ENCODE results near the gene CELSR1. TPM values are rescaled to one million over a fixed set of nuclear protein-coding genes. Genes with fewer than 3 reads are reported as not detected.

Gene CELSR1
- total and polyA plus RNA-seq, 2 of the 13 experiments (the other 11 are each of a cell fraction or from before 2014, with no cell fraction given) = 0.78 to 1.8 TPM

DNA sequence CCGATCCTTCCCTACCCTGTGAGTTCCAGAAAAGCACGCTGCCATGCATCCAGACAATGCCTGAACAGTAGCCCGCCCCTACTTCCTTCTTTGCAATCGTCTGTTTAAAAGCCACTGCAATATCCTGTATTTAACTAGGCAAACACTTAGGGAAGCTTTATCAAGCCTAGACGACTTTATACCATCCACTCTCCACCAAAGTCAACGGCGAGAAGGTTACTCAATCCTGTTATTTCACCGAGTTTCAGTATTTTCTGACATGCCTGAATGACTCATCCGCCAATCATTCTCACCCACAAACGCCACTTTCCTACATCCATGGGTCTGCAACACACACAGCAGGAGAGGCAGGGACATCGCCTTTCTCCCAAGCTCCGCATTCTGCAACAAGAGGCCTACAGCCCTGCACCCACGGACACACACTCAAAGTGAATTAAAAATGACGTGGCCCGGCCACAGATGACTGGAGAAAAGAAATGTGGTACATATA, 9.3 kb downstream of the CELSR1 start (continued):
- TF ChIP-seq GFI1 (CRISPR knock-in tag; IDR thresholded peaks at IDR 0.05; ENCODE audit: borderline replicate concordance) (no peak), KAT8 (CRISPR knock-in tag; IDR thresholded peaks at IDR 0.05) (0 out of 2 replicates have a peak, but pooled peaks have one; percentile 27), ZNF878 (CRISPR knock-in tag; IDR thresholded peaks at IDR 0.05) (no peak), CBX5 (CRISPR knock-in tag; IDR thresholded peaks at IDR 0.05; ENCODE audit: borderline replicate concordance) (0 out of 2 replicates have a peak, but pooled peaks have one; percentile 64), ZNF674 (CRISPR knock-in tag; IDR thresholded peaks at IDR 0.05; ENCODE audit: low read depth) (no peak), FOSL2 (CRISPR knock-in tag; IDR thresholded peaks at IDR 0.05) (peak; percentile 100), KDM3A (CRISPR knock-in tag; IDR thresholded peaks at IDR 0.05; ENCODE audit: low read depth) (peak; percentile 35; the same call in 1 of the 2 replicates), HOMEZ (CRISPR knock-in tag; IDR thresholded peaks at IDR 0.05; ENCODE audit: low read depth) (peak; percentile 71; the same call in 1 of the 2 replicates), ZNF773 (CRISPR knock-in tag; IDR thresholded peaks at IDR 0.05; ENCODE audit: borderline replicate concordance) (no peak), HOXA3 (CRISPR knock-in tag; IDR thresholded peaks at IDR 0.05) (peak; percentile 57; the same call in 1 of the 2 replicates), ETV5 (CRISPR knock-in tag; IDR thresholded peaks at IDR 0.05; ENCODE audit: borderline replicate concordance) (peak; percentile 82), NCOA2 (CRISPR knock-in tag; IDR thresholded peaks at IDR 0.05) (peak; percentile 54), NKX3-1 (CRISPR knock-in tag; IDR thresholded peaks at IDR 0.05) (0 out of 2 replicates have a peak, but pooled peaks have one; percentile 45), TARDBP (CRISPR knock-in tag; IDR thresholded peaks at IDR 0.05) (peak; percentile 20; the same call in 1 of the 2 replicates), ZNF614 (CRISPR knock-in tag; IDR thresholded peaks at IDR 0.05; ENCODE audit: borderline replicate concordance) (peak; percentile 70; the same call in 1 of the 2 replicates), GABPB1 (CRISPR knock-in tag; IDR thresholded peaks at IDR 0.05) (peak; percentile 27; the same call in 1 of the 2 replicates), TEAD2 (CRISPR knock-in tag; IDR thresholded peaks at IDR 0.05) (no peak), HMG20A (CRISPR knock-in tag; IDR thresholded peaks at IDR 0.05; ENCODE audit: borderline replicate concordance) (peak; percentile 72; the same call in 1 of the 2 replicates), ZNF33A (CRISPR knock-in tag; IDR thresholded peaks at IDR 0.05; ENCODE audit: borderline replicate concordance) (no peak), ZNF207 (IDR thresholded peaks at IDR 0.05; ENCODE audit: borderline replicate concordance) (no peak), ZSCAN20 (CRISPR knock-in tag; IDR thresholded peaks at IDR 0.05; ENCODE audit: borderline replicate concordance) (no peak), TCF7 (IDR thresholded peaks at IDR 0.05; ENCODE audit: low read depth) (peak; percentile 62), RARA (CRISPR knock-in tag; IDR thresholded peaks at IDR 0.05) (peak; percentile 73)
- TF ChIP-seq, protein P1, sequence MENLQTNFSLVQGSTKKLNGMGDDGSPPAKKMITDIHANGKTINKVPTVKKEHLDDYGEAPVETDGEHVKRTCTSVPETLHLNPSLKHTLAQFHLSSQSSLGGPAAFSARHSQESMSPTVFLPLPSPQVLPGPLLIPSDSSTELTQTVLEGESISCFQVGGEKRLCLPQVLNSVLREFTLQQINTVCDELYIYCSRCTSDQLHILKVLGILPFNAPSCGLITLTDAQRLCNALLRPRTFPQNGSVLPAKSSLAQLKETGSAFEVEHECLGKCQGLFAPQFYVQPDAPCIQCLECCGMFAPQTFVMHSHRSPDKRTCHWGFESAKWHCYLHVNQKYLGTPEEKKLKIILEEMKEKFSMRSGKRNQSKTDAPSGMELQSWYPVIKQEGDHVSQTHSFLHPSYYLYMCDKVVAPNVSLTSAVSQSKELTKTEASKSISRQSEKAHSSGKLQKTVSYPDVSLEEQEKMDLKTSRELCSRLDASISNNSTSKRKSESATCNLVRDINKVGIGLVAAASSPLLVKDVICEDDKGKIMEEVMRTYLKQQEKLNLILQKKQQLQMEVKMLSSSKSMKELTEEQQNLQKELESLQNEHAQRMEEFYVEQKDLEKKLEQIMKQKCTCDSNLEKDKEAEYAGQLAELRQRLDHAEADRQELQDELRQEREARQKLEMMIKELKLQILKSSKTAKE (CRISPR knock-in tag; IDR thresholded peaks at IDR 0.05; ENCODE audit: borderline replicate concordance) = peak; percentile 72
- TF ChIP-seq, protein P2, sequence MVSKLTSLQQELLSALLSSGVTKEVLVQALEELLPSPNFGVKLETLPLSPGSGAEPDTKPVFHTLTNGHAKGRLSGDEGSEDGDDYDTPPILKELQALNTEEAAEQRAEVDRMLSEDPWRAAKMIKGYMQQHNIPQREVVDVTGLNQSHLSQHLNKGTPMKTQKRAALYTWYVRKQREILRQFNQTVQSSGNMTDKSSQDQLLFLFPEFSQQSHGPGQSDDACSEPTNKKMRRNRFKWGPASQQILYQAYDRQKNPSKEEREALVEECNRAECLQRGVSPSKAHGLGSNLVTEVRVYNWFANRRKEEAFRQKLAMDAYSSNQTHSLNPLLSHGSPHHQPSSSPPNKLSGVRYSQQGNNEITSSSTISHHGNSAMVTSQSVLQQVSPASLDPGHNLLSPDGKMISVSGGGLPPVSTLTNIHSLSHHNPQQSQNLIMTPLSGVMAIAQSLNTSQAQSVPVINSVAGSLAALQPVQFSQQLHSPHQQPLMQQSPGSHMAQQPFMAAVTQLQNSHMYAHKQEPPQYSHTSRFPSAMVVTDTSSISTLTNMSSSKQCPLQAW (CRISPR knock-in tag; IDR thresholded peaks at IDR 0.05) = peak; percentile 53; the same call in 1 of the 2 replicates
- TF ChIP-seq, protein P3, sequence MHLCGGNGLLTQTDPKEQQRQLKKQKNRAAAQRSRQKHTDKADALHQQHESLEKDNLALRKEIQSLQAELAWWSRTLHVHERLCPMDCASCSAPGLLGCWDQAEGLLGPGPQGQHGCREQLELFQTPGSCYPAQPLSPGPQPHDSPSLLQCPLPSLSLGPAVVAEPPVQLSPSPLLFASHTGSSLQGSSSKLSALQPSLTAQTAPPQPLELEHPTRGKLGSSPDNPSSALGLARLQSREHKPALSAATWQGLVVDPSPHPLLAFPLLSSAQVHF (CRISPR knock-in tag; IDR thresholded peaks at IDR 0.05) = no peak
